Body of pancreas (tissue), 4 donors: ENCODE data around the gene MYORG. TPM values are rescaled to one million over a fixed set of nuclear protein-coding genes. Genes with fewer than 3 reads are reported as not detected.

Source experiments
- ATAC-seq: fragments of 150-250 bp; one replicate; pipeline ENCODE4 v1.9.1; 2016
- DNase-seq, 4 donors: peaks; one replicate each; pipeline ENCODE4 v3.0.0-alpha.2; 2019
- H3K27ac ChIP-seq, 4 donors: fragments of 200-600 bp; sonication (generic); 1 replicate in 3 of 4; 2 replicates in 1 of 4; pipeline versions ENCODE4 v1.5.1 to v1.6.1; 2016 to 2019; ENCODE audit warnings: mild to moderate bottlenecking in 1 of 4, mixed read lengths in 1 of 4, moderate library complexity in 1 of 4
- H3K27me3 ChIP-seq, 2 donors: fragments of 200-600 bp; sonication (generic); one replicate each; pipeline ENCODE4 v1.6.0; 2016; ENCODE audit warnings: mild to moderate bottlenecking in 1 of 2
- H3K36me3 ChIP-seq, 2 donors: fragments of 200-600 bp; sonication (generic); replicated peaks in 1 of 2; 2 replicates each; pipeline ENCODE4 v1.5.1; 2016; ENCODE audit warnings: low read depth in 2 of 2; ENCODE audit not compliant: insufficient read depth in 1 of 2
- H3K4me1 ChIP-seq: fragments of 200-600 bp; sonication (generic); one replicate; pipeline ENCODE4 v1.6.0; 2016
- H3K4me3 ChIP-seq, 2 donors: fragments of 200-600 bp; sonication (generic); 1 replicate in 1 of 2; 2 replicates in 1 of 2; pipeline ENCODE4 v1.5.1; 2016 to 2019
- H3K9me3 ChIP-seq, 3 donors: fragments of 200-600 bp; sonication (generic); 1 replicate in 2 of 3; 2 replicates in 1 of 3; pipeline ENCODE4 v1.5.1; 2016
- POLR2A ChIP-seq, 3 donors: fragments of 450-650 bp; IDR thresholded peaks; one replicate each; pipeline ENCODE4 v1.6.1; 2016; ENCODE audit warnings: antibody characterized with exemption in 3 of 3, mild to moderate bottlenecking in 2 of 3
- WGBS, 2 donors: methylation state at CpG; one replicate each; pipeline ENCODE4 v1.1.5; 2017; 5-methylcytosine and 5-hydroxymethylcytosine counted together
- intact Hi-C: fragments of 100-400 bp; cut with DNase I; formaldehyde crosslinking; loops from one replicate; pipeline ENCODE4 v1.15.1; 2023
- total RNA-seq, 2 donors: library from RNA; depleted of rRNA; stranded (reverse); fragments of >200 nt; gene quantifications; one replicate each; pipeline ENCODE4 v1.1.0, GENCODE V29; 2016
- TF ChIP-seq, protein P1 (sequence below), 7 experiments: fragments of 450-650 bp in 4 of 7; fragments of 200-600 bp in 3 of 7; sonication (generic) in 3 of 7; IDR thresholded peaks; one replicate each; pipeline ENCODE4 v1.5.1; 2016 to 2019; ENCODE audit warnings: antibody characterized with exemption in 7 of 7

MYORG gene
- total RNA-seq, 2 donors from 2014 or later = 11.2 to 11.9 TPM

DNA sequence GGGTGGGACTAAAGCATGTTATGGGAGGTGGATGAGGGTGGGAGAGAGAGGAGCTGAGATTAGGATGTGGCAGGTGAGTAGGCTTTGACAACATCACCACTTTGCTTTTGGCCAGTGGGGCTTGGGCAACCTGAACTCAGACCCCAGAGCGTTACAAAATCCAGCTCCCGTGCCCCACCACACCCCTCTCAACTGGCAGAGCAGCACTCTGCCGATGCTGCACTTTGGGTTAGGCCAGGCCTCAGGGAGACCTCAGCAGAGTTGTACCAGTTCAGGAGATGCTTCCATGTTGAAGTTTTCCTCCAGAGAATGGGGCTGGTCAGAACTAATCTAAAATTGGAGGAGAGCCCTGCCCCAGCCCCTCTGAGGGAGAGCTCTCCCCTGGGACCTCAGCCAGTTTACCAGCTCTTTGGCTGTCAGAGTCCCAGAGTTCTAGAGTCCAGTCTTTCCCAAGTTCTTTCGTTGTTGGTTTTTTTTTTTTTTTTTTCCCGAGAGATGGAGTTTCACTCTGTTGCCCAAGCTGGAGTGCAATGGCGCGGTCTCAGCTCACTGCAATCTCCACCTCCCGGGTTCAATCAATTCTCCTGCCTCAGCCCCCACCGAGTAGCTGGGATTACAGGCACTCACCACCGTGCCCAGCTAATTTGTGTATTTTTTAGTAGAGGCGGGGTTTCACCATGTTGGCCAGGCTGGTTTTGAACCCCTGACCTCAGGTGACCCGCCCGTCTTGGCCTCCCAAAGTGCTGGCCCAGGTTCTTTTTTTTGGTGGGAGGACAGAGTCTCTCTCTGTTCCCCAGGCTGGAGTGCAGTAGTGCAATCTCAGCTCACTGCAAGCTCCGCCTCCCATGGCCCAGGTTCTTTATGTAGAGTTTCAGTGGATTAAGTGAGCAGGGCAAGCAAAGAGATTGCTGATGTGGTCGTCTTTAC lies 29.6 kb downstream of the MYORG start:
- no peaks in the 10 kb centered on the region for H3K36me3 ChIP-seq
- intact Hi-C loops = no loop called here
- H3K27me3 ChIP-seq = no peaks in the 10 kb centered on the region
- DNase-seq = no peak
- H3K27ac ChIP-seq = peak overlapping the region in 2 of 4 donors; percentile 31 to 38
- H3K4me1 ChIP-seq = peaks cover 63% of the 10 kb centered on the region
- 75 to 77% methylated on average over 13 to 15 of the region's 15 CpGs for WGBS, 2 donors
- no peak for ATAC-seq
- TF ChIP-seq, protein P1, sequence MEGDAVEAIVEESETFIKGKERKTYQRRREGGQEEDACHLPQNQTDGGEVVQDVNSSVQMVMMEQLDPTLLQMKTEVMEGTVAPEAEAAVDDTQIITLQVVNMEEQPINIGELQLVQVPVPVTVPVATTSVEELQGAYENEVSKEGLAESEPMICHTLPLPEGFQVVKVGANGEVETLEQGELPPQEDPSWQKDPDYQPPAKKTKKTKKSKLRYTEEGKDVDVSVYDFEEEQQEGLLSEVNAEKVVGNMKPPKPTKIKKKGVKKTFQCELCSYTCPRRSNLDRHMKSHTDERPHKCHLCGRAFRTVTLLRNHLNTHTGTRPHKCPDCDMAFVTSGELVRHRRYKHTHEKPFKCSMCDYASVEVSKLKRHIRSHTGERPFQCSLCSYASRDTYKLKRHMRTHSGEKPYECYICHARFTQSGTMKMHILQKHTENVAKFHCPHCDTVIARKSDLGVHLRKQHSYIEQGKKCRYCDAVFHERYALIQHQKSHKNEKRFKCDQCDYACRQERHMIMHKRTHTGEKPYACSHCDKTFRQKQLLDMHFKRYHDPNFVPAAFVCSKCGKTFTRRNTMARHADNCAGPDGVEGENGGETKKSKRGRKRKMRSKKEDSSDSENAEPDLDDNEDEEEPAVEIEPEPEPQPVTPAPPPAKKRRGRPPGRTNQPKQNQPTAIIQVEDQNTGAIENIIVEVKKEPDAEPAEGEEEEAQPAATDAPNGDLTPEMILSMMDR (IDR thresholded peaks at IDR 0.05) = no peak
- no peak for TF ChIP-seq POLR2A (IDR thresholded peaks at IDR 0.05)
- H3K4me3 ChIP-seq = no peak overlapping the region
- no peaks in the 10 kb centered on the region for H3K9me3 ChIP-seq

DNA sequence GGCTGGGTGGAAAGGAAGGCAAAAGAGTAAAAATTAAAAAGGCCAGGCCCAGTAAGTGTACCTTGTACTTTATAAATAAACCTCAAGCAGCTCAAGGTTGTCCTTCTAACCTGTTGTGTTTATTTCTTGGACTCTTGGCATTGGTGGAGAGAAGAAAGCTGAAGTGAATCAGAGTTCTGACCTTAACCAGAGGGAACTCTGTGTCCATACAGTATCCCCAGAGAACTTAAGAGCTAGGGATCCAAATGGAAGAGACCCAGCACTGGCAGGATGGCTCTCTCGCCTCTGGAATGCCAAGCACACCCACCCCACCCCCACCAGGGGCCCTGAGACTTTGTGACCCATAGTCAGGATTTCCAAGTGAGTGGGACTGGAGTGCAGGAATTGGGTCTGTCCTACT lies 33.1 kb downstream of the MYORG start:
- peak; percentile 39 to 68 (median 49) for DNase-seq
- H3K4me3 ChIP-seq = no peak overlapping the region
- H3K36me3 ChIP-seq = no peaks in the 10 kb centered on the region
- H3K4me1 ChIP-seq = peaks cover 75% of the 10 kb centered on the region
- TF ChIP-seq POLR2A (IDR thresholded peaks at IDR 0.05) = peak in 1 of 3 donors; percentile 9
- TF ChIP-seq, protein P1 (IDR thresholded peaks at IDR 0.05) = no peak
- WGBS, 2 donors = 13 to 40% methylated on average over 1 of the region's 1 CpG
- intact Hi-C loops = no loop called here
- no peaks in the 10 kb centered on the region for H3K27me3 ChIP-seq
- H3K27ac ChIP-seq = peak overlapping the region; percentile 76 to 95 (median 87)
- no peaks in the 10 kb centered on the region for H3K9me3 ChIP-seq
- ATAC-seq = peak; percentile 80

DNA sequence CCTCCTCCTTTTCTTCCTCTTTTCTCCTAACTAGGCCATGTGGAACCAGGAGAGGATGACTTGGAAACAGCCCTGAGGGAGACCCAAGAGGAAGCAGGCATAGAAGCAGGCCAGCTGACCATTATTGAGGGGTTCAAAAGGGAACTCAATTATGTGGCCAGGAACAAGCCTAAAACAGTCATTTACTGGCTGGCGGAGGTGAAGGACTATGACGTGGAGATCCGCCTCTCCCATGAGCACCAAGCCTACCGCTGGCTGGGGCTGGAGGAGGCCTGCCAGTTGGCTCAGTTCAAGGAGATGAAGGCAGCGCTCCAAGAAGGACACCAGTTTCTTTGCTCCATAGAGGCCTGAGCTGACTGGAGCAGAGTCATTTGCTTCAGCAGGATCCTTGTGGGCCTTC lies 33.6 kb downstream of the MYORG start:
- intact Hi-C loops = no loop called here
- TF ChIP-seq, protein P1 (IDR thresholded peaks at IDR 0.05) = no peak
- peak in 2 of 3 donors; percentile 33 to 57 for TF ChIP-seq POLR2A (IDR thresholded peaks at IDR 0.05)
- Histone ChIP-seq H3K27ac (peak overlapping the region; percentile 76 to 95 (median 87)), H3K27me3 (no peaks in the 10 kb centered on the region), H3K9me3 (no peaks in the 10 kb centered on the region), H3K36me3 (no peaks in the 10 kb centered on the region), H3K4me1 (peaks cover 75% of the 10 kb centered on the region), H3K4me3 (no peak overlapping the region)
- ATAC-seq (peak; percentile 90), DNase-seq (peak; percentile 87 to 93 (median 90))
- WGBS, 2 donors = 29 to 62% methylated on average over 2 to 5 of the region's 5 CpGs

GRCh38 chr9:34341659-34342295 lies 34.9 kb downstream of the MYORG start:
- 67 to 82% methylated on average over 3 to 7 of the region's 7 CpGs for WGBS, 2 donors
- DNase-seq = no peak
- ATAC-seq = no peak
- peak overlapping the region; percentile 76 to 95 (median 87) for H3K27ac ChIP-seq
- H3K4me3 ChIP-seq = no peak overlapping the region
- no peaks in the 10 kb centered on the region for H3K36me3 ChIP-seq
- TF ChIP-seq, protein P1 (IDR thresholded peaks at IDR 0.05) = no peak
- H3K9me3 ChIP-seq = no peaks in the 10 kb centered on the region
- no peaks in the 10 kb centered on the region for H3K27me3 ChIP-seq
- intact Hi-C loops = no loop called here
- H3K4me1 ChIP-seq = peaks cover 65% of the 10 kb centered on the region
